GM21423 (cell line): ENCODE measurements around the gene MXRA8.

Source experiments
- ATAC-seq: cut with Tn5 transposase; IDR thresholded peaks from one replicate; pipeline ENCODE4 v1.9.1; 2021; ENCODE audit warnings: mild to moderate bottlenecking, moderate library complexity; ENCODE audit not compliant: unreplicated experiment

The MXRA8 gene

DNA sequence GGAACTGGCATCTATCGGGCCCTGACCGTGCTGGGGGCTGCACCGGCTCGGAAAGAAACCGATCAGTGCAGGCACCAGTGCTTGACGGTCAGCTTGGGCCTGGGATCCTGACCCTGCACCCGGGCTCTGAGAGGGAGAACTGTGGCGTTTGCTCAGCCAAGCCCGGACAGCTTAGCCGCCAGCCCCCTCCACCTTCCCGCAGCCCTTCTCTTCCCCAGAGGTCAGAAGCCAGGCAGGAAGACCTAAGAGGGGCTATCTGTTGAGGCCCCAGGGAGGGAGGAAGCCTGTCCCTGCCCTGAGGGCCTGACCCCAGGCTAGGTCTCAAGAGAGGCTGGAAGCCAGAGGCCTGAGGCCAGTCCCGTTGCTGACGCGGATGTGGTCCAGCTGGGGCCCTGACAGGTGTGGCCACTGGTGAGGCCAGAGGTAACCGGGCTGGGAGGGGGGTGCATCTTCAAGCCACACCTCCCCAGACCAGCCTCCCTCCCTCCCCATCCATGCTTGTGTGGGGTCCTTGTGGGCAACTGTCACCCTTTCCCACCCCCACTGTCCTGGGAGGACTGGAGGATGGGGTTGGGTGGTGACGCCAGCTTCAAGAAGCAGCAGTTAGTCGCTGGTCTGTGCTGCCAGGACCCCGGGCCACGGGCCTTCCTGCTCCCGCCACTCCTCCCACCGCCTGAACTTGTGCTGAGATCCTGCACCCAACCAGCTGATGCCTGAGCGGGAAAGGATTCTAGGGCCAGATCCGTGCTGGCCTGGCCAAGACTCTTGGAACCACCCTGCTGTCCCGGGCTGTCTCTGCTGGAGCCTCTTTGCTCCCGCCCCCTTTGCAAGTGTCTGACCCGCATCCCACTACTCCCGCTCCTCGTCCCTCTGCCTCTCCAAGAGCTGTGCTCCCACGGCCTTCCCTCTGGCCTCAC lies 6.6 kb downstream of the MXRA8 start:
- ATAC-seq: no peak

GRCh38 chr1:1349256-1350012 lies 8.9 kb downstream of the MXRA8 start, which contains the start of gene DVL1:
Gene DVL1, minus strand, starts transcription at chr1:1349418. Its CDS starts 353 bp downstream, at chr1:1349065.
- peak; percentile 64 for ATAC-seq

GRCh38 chr1:1348420-1349255 lies 9.7 kb downstream of the MXRA8 start:
- peak; percentile 32 for ATAC-seq

GRCh38 chr1:1347663-1348419 lies 10.5 kb downstream of the MXRA8 start:
- no peak for ATAC-seq

GRCh38 chr1:1347026-1347595 lies 11.2 kb downstream of the MXRA8 start:
- ATAC-seq: no peak

DNA sequence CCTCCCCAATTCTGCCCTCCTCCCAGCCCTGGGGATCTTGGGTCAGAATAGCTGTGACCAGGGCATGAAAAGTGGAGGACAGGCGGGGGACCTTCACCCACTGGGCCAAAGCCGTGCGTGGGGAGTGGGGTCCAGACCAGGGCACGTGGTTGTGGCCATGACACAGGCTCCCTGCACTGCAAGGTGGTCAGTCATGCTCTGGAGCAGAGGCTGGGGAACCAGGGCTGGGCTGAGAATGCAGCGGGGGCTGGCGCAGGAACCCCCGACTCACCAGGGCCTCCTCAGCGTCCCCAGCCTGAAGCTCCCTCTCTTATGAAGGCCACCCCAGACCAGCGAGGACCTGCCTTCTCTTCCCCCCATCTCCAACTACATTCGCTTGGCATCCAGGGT lies 11.9 kb downstream of the MXRA8 start:
- no peak for ATAC-seq

DNA sequence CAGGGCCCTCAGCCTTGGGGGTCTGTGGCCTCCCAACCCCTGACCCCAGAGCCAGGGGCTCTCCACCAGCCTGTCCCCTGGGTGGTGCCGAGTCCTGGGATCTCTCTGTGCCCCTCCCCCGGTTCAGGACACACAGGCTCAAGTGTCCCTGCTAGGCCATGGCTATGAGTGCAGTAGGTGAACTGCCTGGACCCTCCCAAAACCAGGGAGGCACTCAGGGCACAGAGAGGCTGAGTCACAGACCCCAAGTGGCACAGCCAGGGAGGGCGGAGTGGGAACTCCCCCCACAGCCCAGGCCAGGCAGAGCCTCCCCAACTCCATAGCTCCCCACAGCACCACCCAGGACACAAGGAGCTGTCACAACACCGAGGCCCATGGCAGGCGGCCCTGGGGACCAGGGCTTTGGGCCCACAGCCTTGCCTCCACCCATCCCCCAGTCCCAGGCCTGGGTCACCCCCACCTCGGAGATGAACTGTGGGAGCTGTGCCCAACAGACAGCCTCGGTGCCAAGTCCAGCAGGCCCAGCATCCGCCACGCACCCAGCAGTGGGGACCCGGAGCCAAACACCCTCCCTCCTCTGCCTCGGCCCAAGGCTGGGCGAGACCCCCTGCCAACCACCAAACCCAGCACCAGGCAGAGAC lies 12.4 kb downstream of the MXRA8 start:
- no peak for ATAC-seq

GRCh38 chr1:1345384-1345783 lies 13.0 kb downstream of the MXRA8 start:
- ATAC-seq: no peak

- no peak for ATAC-seq
Measured at GRCh38 chr1:1344655-1345361, 13.5 kb downstream of the MXRA8 start.

DNA sequence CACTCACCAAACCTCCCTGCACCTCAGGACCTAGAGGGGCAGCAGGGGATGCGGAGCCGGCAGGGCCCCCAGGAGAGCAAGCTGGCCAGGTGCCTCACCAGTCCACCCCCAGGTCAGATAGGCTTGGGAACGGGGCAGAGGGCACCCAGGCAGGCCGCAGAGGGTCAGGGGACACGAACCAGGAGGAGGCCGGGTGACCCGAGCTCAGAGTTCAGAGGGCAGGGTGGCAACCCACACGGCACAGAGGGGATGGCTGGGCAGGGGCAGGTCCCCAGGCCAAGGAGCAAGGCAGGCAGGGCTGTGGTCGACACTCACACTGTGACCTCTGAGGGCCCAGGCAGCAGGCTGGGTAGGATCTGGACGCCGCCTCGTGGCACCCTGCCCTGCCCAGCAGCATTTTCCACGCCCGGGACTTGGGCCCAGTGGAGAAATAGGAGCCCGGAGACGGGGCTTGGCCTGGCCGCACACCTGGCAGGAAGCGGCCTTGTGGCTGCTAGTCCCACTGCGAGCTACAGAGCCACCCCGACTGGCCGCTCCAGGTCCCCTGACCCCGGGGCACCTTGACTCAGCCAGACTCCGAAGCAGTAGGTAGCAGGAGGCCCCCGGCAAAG lies 14.4 kb downstream of the MXRA8 start:
- no peak for ATAC-seq

- no peak for ATAC-seq
Measured at GRCh38 chr1:1342584-1343115, 15.7 kb downstream of the MXRA8 start.

- no peak for ATAC-seq
Measured at GRCh38 chr1:1342061-1342562, 16.2 kb downstream of the MXRA8 start.

DNA sequence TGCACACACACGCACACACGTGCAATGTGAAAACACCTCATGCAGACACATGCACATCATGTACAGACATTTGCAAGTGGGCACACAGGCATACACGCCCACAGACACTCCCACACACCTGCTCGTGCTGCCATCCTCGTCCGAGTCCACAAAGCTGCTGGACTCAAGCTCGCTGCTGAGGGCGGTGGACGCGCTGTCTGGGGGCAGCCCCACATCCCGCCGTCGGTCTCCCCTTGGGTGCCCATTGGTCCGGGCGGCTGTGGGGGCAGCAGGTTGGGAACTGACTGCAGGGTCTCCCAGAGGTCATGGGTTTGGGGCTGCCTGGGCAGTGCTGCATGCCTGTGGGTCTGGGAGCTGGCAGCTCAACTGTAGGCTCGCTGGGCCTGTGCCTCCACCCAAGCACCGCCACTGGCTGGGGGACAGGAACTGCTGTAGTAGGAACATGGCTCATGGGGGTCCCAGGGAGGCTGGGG lies 16.8 kb downstream of the MXRA8 start:
- ATAC-seq: no peak

GRCh38 chr1:1340791-1341548 lies 17.4 kb downstream of the MXRA8 start:
- ATAC-seq: no peak

- no peak for ATAC-seq
Measured at GRCh38 chr1:1340185-1340584, 18.2 kb downstream of the MXRA8 start.

DNA sequence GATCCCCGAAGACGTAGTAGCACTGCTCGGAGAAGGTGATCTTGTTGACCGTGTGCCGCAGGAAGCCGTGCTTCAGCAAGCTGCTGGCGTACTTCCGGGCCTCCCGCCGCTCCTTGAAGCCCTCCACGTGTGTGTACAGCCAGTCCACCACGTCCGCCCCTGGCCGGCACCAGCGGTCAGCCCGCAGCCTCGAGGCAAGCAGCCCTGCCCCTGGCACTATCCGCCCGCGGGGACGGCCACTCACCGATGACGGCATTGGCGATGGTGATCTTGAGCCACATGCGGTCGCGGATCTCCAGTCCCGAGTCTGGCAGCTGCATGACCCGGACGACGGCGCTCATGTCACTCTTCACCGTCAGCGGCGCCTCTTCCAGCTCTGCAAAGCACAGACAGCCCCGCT lies 20.1 kb downstream of the MXRA8 start:
- ATAC-seq: no peak

- no peak for ATAC-seq
Measured at GRCh38 chr1:1337793-1338147, 20.6 kb downstream of the MXRA8 start.
